Measurements from ENCODE around the gene TNFRSF21. TPM values are rescaled to one million over a fixed set of nuclear protein-coding genes. Genes with fewer than 3 reads are reported as not detected.

Gene TNFRSF21
- total and polyA plus RNA-seq, 7 experiments from 2014 or later: 0.27 to 2.4 (median 0.44) TPM; not detected in 2

- Histone ChIP-seq H3K9me3 (ENCODE audit: control insufficient read depth in 2 of 3, low read length in 3 of 3) (no peaks in the 10 kb centered on the region), H3K4me1 (ENCODE audit: control insufficient read depth in 2 of 2, insufficient read depth in 2 of 2, low read length in 2 of 2) (peaks cover 0 to 20% of the 10 kb centered on the region in 2 donors), H3K36me3 (ENCODE audit: control insufficient read depth in 2 of 3, insufficient read depth in 3 of 3, low read length in 3 of 3) (no peaks in the 10 kb centered on the region), H3K4me3 (ENCODE audit: low read length) (no peak overlapping the region), H3K27me3 (ENCODE audit: control insufficient read depth in 2 of 2, insufficient read depth in 2 of 2, low read length in 2 of 2) (no peaks in the 10 kb centered on the region), H3K27ac (ENCODE audit: low read depth, low read length) (no peak overlapping the region)
- DNase-seq (no peak), ATAC-seq (no peak)
- intact Hi-C loops (cut with micrococcal nuclease): no loop called here
- CTCF ChIA-PET: no interaction called here
- peaks cover 0 to 6% (median 5%) of the 10 kb centered on the region in 5 donors for H3K27me3 Mint-ChIP-seq
- H3K27ac Mint-ChIP-seq: peak overlapping the region in 7 of 9 donors; percentile 10 to 80 (median 39)
- POLR2A ChIA-PET: no interaction called here
- no peaks in the 10 kb centered on the region for H3K36me3 Mint-ChIP-seq
- peak overlapping the region in 2 of 10 donors; percentile 5 to 10 for H3K4me3 Mint-ChIP-seq
- H3K4me1 Mint-ChIP-seq: peaks cover 11 to 64% (median 47%) of the 10 kb centered on the region in 7 donors
- no peaks in the 10 kb centered on the region for H3K9me3 Mint-ChIP-seq
Measured at GRCh38 chr6:47245745-47246371, 63.8 kb downstream of the TNFRSF21 start.

DNA sequence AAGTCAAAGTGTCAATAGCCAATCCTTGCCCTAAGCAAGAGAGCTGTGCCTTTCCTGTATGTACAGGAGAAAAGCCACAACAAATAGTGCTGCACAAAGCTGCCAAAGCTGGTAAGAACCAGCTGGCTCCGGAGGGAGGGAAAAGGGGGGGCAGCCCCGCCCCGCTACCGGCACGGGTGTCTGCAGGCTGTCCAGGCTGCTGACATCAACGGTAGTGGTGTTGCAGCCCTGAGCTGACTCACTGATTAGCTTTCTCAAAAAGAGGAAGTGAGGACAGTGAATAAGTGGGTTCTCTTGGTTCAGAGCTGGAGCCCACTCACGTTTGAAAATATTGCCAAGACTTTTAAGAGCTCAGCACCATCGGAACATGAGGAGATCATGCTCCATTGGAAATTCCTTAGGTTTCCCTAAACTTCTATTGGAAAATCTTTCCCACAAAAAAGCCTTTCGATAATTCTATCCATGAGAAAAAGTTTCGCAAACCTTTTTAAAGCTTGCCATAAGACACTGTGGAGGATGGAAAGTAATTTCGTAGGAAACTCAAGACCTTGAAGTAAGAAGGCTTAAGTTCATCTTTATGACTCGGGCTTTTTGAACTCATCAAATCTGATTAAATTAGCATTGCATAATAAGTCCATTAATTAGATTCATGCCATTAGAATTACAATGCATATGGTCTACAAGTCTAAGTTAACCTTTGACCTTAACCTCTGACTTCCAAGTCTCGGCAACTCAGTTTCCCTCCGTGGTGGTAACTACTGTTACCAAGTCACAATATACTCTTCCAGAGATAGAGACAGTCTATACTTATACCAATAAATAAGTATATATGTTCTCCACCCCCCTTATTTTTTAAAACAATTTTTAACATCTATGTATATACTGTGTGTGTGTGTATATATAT is 67.0 kb downstream of the TNFRSF21 start:
- peak overlapping the region in 7 of 9 donors; percentile 25 to 81 (median 52) for H3K27ac Mint-ChIP-seq
- H3K4me1 ChIP-seq (ENCODE audit: control insufficient read depth in 2 of 2, insufficient read depth in 2 of 2, low read length in 2 of 2): peaks cover 0 to 20% of the 10 kb centered on the region in 2 donors
- H3K36me3 Mint-ChIP-seq: no peaks in the 10 kb centered on the region
- DNase-seq (peak; percentile 30 to 82 (median 71)), ATAC-seq (peak; percentile 96)
- H3K36me3 ChIP-seq (ENCODE audit: control insufficient read depth in 2 of 3, insufficient read depth in 3 of 3, low read length in 3 of 3): no peaks in the 10 kb centered on the region
- no peaks in the 10 kb centered on the region for H3K27me3 Mint-ChIP-seq
- peaks cover 14 to 67% (median 51%) of the 10 kb centered on the region in 7 donors for H3K4me1 Mint-ChIP-seq
- no peaks in the 10 kb centered on the region for H3K9me3 ChIP-seq (ENCODE audit: control insufficient read depth in 2 of 3, low read length in 3 of 3)
- no peak overlapping the region for H3K27ac ChIP-seq (ENCODE audit: low read depth, low read length)
- ChIA-PET CTCF (interaction anchor here (0.7 kb wide), 1 partner anchor 148 kb away, joined by 4 read pairs; no protein-coding TSS in a partner anchor), POLR2A (interaction anchor here (0.7 kb wide), 1 partner anchor 11 kb away, joined by 3 read pairs; no protein-coding TSS in a partner anchor)
- no peaks in the 10 kb centered on the region for H3K9me3 Mint-ChIP-seq
- intact Hi-C loops (cut with micrococcal nuclease): loop anchor here (2.0 to 5.0 kb wide), 3 partner anchors 40 to 66 kb away; partner anchors contain the start of gene TNFRSF21 (in 2 of the 2)
- no peaks in the 10 kb centered on the region for H3K27me3 ChIP-seq (ENCODE audit: control insufficient read depth in 2 of 2, insufficient read depth in 2 of 2, low read length in 2 of 2)
- H3K4me3 ChIP-seq (ENCODE audit: low read length): no peak overlapping the region
- H3K4me3 Mint-ChIP-seq: peak overlapping the region in 9 of 10 donors; percentile 15 to 65 (median 31)

- H3K4me3 ChIP-seq (ENCODE audit: low read length): no peak overlapping the region
- DNase-seq: no peak
- POLR2A ChIA-PET: no interaction called here
- intact Hi-C loops (cut with micrococcal nuclease): loop anchor here (2.0 to 5.0 kb wide), 3 partner anchors 39 to 67 kb away; partner anchors contain the start of gene TNFRSF21 (in 2 of the 2)
- peaks cover 10 to 60% (median 44%) of the 10 kb centered on the region in 7 donors for H3K4me1 Mint-ChIP-seq
- ATAC-seq: no peak
- CTCF ChIA-PET: interaction anchor here (0.6 to 0.7 kb wide), 2 partner anchors 147 to 547 kb away, joined by 4 to 6 read pairs; no protein-coding TSS in a partner anchor
- H3K4me3 Mint-ChIP-seq: peak overlapping the region in 9 of 10 donors; percentile 15 to 65 (median 31)
- H3K36me3 ChIP-seq (ENCODE audit: control insufficient read depth in 2 of 3, insufficient read depth in 3 of 3, low read length in 3 of 3): no peaks in the 10 kb centered on the region
- peak overlapping the region in 8 of 9 donors; percentile 28 to 81 (median 52) for H3K27ac Mint-ChIP-seq
- no peaks in the 10 kb centered on the region for H3K9me3 Mint-ChIP-seq
- H3K9me3 ChIP-seq (ENCODE audit: control insufficient read depth in 2 of 3, low read length in 3 of 3): no peaks in the 10 kb centered on the region
- no peaks in the 10 kb centered on the region for H3K27me3 Mint-ChIP-seq
- H3K27ac ChIP-seq (ENCODE audit: low read depth, low read length): no peak overlapping the region
- H3K4me1 ChIP-seq (ENCODE audit: control insufficient read depth in 2 of 2, insufficient read depth in 2 of 2, low read length in 2 of 2): peaks cover 0 to 20% of the 10 kb centered on the region in 2 donors
- no peaks in the 10 kb centered on the region for H3K36me3 Mint-ChIP-seq
- no peaks in the 10 kb centered on the region for H3K27me3 ChIP-seq (ENCODE audit: control insufficient read depth in 2 of 2, insufficient read depth in 2 of 2, low read length in 2 of 2)
Measured at GRCh38 chr6:47241742-47242482, 67.8 kb downstream of the TNFRSF21 start.

DNA sequence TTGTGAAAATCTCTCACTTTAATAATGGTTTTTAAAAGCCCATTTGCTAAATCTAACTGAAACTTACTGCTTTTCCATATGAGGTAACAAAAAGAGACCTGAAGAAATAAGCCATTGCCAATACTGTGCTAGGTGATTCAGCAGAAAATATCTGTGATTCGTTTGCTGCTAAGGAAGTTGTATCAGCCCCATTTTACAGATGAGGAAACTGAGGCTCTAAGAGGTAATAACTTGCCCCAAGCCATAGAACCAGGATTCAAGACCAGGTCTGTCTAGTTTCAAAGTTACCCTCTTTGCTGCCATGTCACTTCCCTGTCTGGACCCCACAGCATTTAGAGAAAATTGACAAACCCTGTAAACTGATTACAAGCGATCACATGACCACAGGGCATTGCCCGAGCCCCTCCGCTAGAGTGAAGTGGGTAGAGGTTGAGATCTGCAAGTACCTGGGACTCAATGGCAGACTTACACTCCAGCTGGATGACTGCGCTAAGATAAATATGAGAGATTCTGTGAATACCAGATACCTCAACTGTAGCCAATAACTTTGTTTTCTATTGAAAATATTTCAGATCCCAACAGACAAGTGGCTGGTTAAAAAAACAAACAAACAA is 69.3 kb downstream of the TNFRSF21 start:
- ATAC-seq (no peak), DNase-seq (no peak)
- H3K27ac Mint-ChIP-seq: no peak overlapping the region
- H3K4me3 Mint-ChIP-seq: no peak overlapping the region
- no peak overlapping the region for H3K4me3 ChIP-seq (ENCODE audit: low read length)
- H3K36me3 ChIP-seq (ENCODE audit: control insufficient read depth in 2 of 3, insufficient read depth in 3 of 3, low read length in 3 of 3): no peaks in the 10 kb centered on the region
- H3K9me3 ChIP-seq (ENCODE audit: control insufficient read depth in 2 of 3, low read length in 3 of 3): no peaks in the 10 kb centered on the region
- no peaks in the 10 kb centered on the region for H3K27me3 Mint-ChIP-seq
- no peak overlapping the region for H3K27ac ChIP-seq (ENCODE audit: low read depth, low read length)
- CTCF ChIA-PET: no interaction called here
- H3K4me1 ChIP-seq (ENCODE audit: control insufficient read depth in 2 of 2, insufficient read depth in 2 of 2, low read length in 2 of 2): peaks cover 0 to 12% of the 10 kb centered on the region in 2 donors
- no peaks in the 10 kb centered on the region for H3K27me3 ChIP-seq (ENCODE audit: control insufficient read depth in 2 of 2, insufficient read depth in 2 of 2, low read length in 2 of 2)
- H3K36me3 Mint-ChIP-seq: no peaks in the 10 kb centered on the region
- intact Hi-C loops (cut with micrococcal nuclease): loop anchor here in 1 of 2 donors (5.0 kb wide), 1 partner anchor 67 kb away; the partner anchor contains the start of gene TNFRSF21
- POLR2A ChIA-PET: no interaction called here
- peaks cover 9 to 45% (median 32%) of the 10 kb centered on the region in 7 donors for H3K4me1 Mint-ChIP-seq
- H3K9me3 Mint-ChIP-seq: no peaks in the 10 kb centered on the region

- no peak for DNase-seq
- intact Hi-C loops (cut with micrococcal nuclease): no loop called here
Measured at GRCh38 chr6:47239546-47239945, 70.2 kb downstream of the TNFRSF21 start.

More at GRCh38 chr6:47239546-47239945, 70.2 kb downstream of the TNFRSF21 start:
- Histone ChIP-seq H3K36me3 (ENCODE audit: control insufficient read depth in 2 of 3, insufficient read depth in 3 of 3, low read length in 3 of 3) (no peaks in the 10 kb centered on the region), H3K9me3 (ENCODE audit: control insufficient read depth in 2 of 3, low read length in 3 of 3) (no peaks in the 10 kb centered on the region), H3K27ac (ENCODE audit: low read depth, low read length) (no peak overlapping the region), H3K27me3 (ENCODE audit: control insufficient read depth in 2 of 2, insufficient read depth in 2 of 2, low read length in 2 of 2) (no peaks in the 10 kb centered on the region), H3K4me1 (ENCODE audit: control insufficient read depth in 2 of 2, insufficient read depth in 2 of 2, low read length in 2 of 2) (peaks cover 0 to 12% of the 10 kb centered on the region in 2 donors), H3K4me3 (ENCODE audit: low read length) (no peak overlapping the region)
- H3K27me3 Mint-ChIP-seq: peaks cover 0 to 5% (median 0%) of the 10 kb centered on the region in 5 donors
- ATAC-seq: no peak
- no peak overlapping the region for H3K4me3 Mint-ChIP-seq
- peak overlapping the region in 1 of 9 donors; percentile 3 for H3K27ac Mint-ChIP-seq
- H3K36me3 Mint-ChIP-seq: no peaks in the 10 kb centered on the region
- POLR2A ChIA-PET: no interaction called here
- H3K9me3 Mint-ChIP-seq: no peaks in the 10 kb centered on the region
- H3K4me1 Mint-ChIP-seq: peaks cover 9 to 37% (median 25%) of the 10 kb centered on the region in 7 donors
- CTCF ChIA-PET: no interaction called here
